ENCODE measurements around the gene COL1A1. TPM values are rescaled to one million over a fixed set of nuclear protein-coding genes. Genes with fewer than 3 reads are reported as not detected.

Gene COL1A1
- total and polyA plus RNA-seq, 2 of the 13 experiments (the other 11 are each of a cell fraction or from before 2014, with no cell fraction given), result 0.05 TPM; not detected in 1

DNA sequence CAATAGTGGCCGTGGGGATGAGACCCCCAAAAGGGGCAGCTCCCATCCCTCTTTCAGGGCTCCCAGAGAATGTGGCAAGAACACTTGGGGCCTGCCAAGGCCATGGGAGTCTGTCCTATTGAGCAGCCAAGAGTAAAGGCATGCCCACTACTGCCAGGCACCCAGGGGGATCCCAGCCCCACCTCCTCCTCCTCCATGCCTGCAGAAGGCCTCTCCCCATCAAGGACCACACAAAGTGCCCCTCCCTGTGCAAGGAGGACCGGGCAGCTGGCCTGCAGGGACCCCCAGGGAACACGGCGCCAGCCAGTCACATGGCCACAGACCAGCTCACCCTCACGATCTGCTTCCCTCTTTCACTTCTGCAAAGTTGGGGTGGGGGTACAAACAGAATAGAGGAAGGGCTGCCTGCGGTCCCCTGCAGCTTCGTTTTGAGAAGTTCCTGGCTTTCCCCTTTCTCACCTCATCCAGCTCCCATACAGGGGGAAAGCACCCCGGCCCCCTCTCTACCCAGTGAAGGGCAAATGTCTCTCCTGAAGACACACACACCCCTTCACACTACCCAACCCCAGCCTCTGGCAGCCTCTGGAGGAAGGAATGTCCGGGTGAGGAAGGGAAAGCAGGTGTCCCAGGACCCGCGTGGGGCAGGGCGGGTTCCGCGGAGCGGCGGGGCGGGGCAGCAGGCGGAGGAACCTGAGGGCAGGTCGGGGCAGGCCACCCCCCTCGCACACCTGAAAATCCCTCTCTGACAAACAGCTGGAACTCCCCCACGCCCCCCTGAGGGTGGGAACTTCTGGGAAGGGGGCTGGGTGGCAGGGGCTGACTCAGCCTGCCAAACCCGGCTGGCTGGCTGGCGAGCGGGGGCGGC is 53.0 kb downstream of the COL1A1 start (continued):
- TF ChIP-seq, protein P1, sequence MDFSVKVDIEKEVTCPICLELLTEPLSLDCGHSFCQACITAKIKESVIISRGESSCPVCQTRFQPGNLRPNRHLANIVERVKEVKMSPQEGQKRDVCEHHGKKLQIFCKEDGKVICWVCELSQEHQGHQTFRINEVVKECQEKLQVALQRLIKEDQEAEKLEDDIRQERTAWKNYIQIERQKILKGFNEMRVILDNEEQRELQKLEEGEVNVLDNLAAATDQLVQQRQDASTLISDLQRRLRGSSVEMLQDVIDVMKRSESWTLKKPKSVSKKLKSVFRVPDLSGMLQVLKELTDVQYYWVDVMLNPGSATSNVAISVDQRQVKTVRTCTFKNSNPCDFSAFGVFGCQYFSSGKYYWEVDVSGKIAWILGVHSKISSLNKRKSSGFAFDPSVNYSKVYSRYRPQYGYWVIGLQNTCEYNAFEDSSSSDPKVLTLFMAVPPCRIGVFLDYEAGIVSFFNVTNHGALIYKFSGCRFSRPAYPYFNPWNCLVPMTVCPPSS (IDR thresholded peaks at IDR 0.05), result no peak
- TF ChIP-seq, protein P2, sequence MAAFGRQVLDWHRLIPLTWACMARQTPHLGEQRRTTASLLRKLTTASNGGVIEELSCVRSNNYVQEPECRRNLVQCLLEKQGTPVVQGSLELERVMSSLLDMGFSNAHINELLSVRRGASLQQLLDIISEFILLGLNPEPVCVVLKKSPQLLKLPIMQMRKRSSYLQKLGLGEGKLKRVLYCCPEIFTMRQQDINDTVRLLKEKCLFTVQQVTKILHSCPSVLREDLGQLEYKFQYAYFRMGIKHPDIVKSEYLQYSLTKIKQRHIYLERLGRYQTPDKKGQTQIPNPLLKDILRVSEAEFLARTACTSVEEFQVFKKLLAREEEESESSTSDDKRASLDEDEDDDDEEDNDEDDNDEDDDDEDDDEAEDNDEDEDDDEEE (CRISPR knock-in tag; IDR thresholded peaks at IDR 0.05), result no peak
- TF ChIP-seq, protein P3, sequence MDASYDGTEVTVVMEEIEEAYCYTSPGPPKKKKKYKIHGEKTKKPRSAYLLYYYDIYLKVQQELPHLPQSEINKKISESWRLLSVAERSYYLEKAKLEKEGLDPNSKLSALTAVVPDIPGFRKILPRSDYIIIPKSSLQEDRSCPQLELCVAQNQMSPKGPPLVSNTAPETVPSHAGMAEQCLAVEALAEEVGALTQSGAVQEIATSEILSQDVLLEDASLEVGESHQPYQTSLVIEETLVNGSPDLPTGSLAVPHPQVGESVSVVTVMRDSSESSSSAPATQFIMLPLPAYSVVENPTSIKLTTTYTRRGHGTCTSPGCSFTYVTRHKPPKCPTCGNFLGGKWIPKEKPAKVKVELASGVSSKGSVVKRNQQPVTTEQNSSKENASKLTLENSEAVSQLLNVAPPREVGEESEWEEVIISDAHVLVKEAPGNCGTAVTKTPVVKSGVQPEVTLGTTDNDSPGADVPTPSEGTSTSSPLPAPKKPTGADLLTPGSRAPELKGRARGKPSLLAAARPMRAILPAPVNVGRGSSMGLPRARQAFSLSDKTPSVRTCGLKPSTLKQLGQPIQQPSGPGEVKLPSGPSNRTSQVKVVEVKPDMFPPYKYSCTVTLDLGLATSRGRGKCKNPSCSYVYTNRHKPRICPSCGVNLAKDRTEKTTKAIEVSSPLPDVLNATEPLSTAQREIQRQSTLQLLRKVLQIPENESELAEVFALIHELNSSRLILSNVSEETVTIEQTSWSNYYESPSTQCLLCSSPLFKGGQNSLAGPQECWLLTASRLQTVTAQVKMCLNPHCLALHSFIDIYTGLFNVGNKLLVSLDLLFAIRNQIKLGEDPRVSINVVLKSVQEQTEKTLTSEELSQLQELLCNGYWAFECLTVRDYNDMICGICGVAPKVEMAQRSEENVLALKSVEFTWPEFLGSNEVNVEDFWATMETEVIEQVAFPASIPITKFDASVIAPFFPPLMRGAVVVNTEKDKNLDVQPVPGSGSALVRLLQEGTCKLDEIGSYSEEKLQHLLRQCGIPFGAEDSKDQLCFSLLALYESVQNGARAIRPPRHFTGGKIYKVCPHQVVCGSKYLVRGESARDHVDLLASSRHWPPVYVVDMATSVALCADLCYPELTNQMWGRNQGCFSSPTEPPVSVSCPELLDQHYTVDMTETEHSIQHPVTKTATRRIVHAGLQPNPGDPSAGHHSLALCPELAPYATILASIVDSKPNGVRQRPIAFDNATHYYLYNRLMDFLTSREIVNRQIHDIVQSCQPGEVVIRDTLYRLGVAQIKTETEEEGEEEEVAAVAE (CRISPR knock-in tag; IDR thresholded peaks at IDR 0.05; ENCODE audit: borderline replicate concordance), result no peak
- TF ChIP-seq, protein P4, sequence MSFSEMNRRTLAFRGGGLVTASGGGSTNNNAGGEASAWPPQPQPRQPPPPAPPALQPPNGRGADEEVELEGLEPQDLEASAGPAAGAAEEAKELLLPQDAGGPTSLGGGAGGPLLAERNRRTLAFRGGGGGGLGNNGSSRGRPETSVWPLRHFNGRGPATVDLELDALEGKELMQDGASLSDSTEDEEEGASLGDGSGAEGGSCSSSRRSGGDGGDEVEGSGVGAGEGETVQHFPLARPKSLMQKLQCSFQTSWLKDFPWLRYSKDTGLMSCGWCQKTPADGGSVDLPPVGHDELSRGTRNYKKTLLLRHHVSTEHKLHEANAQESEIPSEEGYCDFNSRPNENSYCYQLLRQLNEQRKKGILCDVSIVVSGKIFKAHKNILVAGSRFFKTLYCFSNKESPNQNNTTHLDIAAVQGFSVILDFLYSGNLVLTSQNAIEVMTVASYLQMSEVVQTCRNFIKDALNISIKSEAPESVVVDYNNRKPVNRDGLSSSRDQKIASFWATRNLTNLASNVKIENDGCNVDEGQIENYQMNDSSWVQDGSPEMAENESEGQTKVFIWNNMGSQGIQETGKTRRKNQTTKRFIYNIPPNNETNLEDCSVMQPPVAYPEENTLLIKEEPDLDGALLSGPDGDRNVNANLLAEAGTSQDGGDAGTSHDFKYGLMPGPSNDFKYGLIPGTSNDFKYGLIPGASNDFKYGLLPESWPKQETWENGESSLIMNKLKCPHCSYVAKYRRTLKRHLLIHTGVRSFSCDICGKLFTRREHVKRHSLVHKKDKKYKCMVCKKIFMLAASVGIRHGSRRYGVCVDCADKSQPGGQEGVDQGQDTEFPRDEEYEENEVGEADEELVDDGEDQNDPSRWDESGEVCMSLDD (CRISPR knock-in tag; IDR thresholded peaks at IDR 0.05; ENCODE audit: borderline replicate concordance), result no peak
- TF ChIP-seq CENPT (CRISPR knock-in tag; IDR thresholded peaks at IDR 0.05; ENCODE audit: low read depth), result no peak
- TF ChIP-seq ZNF577 (CRISPR knock-in tag; IDR thresholded peaks at IDR 0.05; ENCODE audit: borderline replicate concordance, low read depth), result no peak
- TF ChIP-seq PHF8 (CRISPR knock-in tag; IDR thresholded peaks at IDR 0.05), result 0 out of 2 replicates have a peak, but pooled peaks have one; percentile 20
- TF ChIP-seq GFI1 (CRISPR knock-in tag; IDR thresholded peaks at IDR 0.05; ENCODE audit: borderline replicate concordance), result peak; percentile 37; the same call in 1 of the 2 replicates
- TF ChIP-seq ZNF33A (CRISPR knock-in tag; IDR thresholded peaks at IDR 0.05; ENCODE audit: borderline replicate concordance), result no peak
- TF ChIP-seq, protein P5, sequence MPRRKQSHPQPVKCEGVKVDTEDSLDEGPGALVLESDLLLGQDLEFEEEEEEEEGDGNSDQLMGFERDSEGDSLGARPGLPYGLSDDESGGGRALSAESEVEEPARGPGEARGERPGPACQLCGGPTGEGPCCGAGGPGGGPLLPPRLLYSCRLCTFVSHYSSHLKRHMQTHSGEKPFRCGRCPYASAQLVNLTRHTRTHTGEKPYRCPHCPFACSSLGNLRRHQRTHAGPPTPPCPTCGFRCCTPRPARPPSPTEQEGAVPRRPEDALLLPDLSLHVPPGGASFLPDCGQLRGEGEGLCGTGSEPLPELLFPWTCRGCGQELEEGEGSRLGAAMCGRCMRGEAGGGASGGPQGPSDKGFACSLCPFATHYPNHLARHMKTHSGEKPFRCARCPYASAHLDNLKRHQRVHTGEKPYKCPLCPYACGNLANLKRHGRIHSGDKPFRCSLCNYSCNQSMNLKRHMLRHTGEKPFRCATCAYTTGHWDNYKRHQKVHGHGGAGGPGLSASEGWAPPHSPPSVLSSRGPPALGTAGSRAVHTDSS (CRISPR knock-in tag; conservative IDR thresholded peaks at IDR 0.05), result no peak
- TF ChIP-seq SNAI1 (CRISPR knock-in tag; IDR thresholded peaks at IDR 0.05; ENCODE audit: borderline replicate concordance), result no peak
- no peak for TF ChIP-seq ZNF75D (CRISPR knock-in tag; IDR thresholded peaks at IDR 0.05; ENCODE audit: borderline replicate concordance)
- TF ChIP-seq PLRG1 (conservative IDR thresholded peaks at IDR 0.05), result no peak
- TF ChIP-seq, protein P6, sequence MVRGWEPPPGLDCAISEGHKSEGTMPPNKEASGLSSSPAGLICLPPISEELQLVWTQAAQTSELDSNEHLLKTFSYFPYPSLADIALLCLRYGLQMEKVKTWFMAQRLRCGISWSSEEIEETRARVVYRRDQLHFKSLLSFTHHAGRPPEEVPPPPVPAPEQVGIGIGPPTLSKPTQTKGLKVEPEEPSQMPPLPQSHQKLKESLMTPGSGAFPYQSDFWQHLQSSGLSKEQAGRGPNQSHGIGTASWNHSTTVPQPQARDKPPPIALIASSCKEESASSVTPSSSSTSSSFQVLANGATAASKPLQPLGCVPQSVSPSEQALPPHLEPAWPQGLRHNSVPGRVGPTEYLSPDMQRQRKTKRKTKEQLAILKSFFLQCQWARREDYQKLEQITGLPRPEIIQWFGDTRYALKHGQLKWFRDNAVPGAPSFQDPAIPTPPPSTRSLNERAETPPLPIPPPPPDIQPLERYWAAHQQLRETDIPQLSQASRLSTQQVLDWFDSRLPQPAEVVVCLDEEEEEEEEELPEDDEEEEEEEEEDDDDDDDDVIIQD (CRISPR knock-in tag; IDR thresholded peaks at IDR 0.05; ENCODE audit: low read depth), result no peak
- no peak for TF ChIP-seq ZNF674 (CRISPR knock-in tag; IDR thresholded peaks at IDR 0.05; ENCODE audit: low read depth)
